ENCODE data around the gene RIC8B.

DNA sequence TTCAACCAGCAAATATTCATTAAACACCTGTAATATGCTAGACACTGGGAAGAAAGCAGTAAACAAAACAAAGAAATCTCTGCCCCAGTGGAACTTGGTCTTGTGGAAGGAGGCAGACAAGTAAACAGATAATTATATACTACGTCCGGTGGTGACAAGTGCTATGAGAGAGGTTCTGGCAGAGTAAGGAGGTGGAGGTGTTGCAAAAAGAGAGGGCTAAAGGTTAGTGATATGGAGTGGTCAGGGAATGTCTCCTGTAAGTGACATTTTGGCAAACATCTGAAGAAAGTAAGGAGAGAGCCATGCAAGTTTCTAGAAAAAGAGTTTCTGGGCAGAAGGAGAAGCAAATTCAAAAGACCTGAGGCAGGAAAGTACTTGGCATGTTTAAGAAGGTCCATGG lies 73.4 kb downstream of the RIC8B start:
- TF ChIP-seq, protein P1, sequence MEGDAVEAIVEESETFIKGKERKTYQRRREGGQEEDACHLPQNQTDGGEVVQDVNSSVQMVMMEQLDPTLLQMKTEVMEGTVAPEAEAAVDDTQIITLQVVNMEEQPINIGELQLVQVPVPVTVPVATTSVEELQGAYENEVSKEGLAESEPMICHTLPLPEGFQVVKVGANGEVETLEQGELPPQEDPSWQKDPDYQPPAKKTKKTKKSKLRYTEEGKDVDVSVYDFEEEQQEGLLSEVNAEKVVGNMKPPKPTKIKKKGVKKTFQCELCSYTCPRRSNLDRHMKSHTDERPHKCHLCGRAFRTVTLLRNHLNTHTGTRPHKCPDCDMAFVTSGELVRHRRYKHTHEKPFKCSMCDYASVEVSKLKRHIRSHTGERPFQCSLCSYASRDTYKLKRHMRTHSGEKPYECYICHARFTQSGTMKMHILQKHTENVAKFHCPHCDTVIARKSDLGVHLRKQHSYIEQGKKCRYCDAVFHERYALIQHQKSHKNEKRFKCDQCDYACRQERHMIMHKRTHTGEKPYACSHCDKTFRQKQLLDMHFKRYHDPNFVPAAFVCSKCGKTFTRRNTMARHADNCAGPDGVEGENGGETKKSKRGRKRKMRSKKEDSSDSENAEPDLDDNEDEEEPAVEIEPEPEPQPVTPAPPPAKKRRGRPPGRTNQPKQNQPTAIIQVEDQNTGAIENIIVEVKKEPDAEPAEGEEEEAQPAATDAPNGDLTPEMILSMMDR (IDR thresholded peaks at IDR 0.05), result no peak
- TF ChIP-seq POLR2AphosphoS5 (IDR thresholded peaks at IDR 0.05), result no peak
- no peak for TF ChIP-seq EP300 (IDR thresholded peaks at IDR 0.05)
- no peak for TF ChIP-seq POLR2A (IDR thresholded peaks at IDR 0.05)

All from sigmoid colon (tissue), 4 donors.